ENCODE data around the gene CLIC5. TPM values are rescaled to one million over a fixed set of nuclear protein-coding genes. Genes with fewer than 3 reads are reported as not detected.

CLIC5 gene
- polyA plus RNA-seq, 1 experiment, result not detected

DNA sequence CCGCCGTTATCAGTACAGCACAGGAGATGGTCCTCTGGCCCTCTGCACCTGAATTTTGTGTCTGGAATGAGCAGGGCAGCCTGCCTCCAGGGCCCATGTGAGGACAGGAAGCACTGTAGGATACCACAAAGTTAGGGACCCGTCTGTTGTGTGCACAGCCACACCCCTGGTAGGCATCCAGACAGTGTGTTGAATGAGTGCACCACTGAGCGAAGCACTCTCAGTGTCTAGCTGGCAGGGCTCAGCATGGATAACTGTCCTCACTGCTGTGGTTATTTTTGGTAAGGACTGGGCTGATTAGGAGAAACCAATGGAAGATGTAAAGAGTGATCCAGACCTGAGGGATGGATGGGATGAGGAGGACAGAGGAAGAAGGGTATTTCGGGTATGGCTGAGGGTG is 178.7 kb downstream of the CLIC5 start:
- no peak for DNase-seq (ENCODE audit: low read depth, low spot score)
- ChIA-PET CTCF (interaction anchor here (1.1 kb wide), 1 partner anchor 93 kb away, joined by 4 read pairs; no protein-coding TSS in a partner anchor), POLR2A (no interaction called here)
- Histone ChIP-seq H3K9me3 (ENCODE audit: control insufficient read depth, insufficient read depth, low read length) (no peaks in the 10 kb centered on the region), H3K4me3 (ENCODE audit: low read depth, low read length) (no peak overlapping the region), H3K27ac (ENCODE audit: low read depth, low read length) (no peak overlapping the region), H3K27me3 (ENCODE audit: control insufficient read depth, insufficient read depth, low read length) (peaks cover 9% of the 10 kb centered on the region)
- TF ChIP-seq, protein P1, sequence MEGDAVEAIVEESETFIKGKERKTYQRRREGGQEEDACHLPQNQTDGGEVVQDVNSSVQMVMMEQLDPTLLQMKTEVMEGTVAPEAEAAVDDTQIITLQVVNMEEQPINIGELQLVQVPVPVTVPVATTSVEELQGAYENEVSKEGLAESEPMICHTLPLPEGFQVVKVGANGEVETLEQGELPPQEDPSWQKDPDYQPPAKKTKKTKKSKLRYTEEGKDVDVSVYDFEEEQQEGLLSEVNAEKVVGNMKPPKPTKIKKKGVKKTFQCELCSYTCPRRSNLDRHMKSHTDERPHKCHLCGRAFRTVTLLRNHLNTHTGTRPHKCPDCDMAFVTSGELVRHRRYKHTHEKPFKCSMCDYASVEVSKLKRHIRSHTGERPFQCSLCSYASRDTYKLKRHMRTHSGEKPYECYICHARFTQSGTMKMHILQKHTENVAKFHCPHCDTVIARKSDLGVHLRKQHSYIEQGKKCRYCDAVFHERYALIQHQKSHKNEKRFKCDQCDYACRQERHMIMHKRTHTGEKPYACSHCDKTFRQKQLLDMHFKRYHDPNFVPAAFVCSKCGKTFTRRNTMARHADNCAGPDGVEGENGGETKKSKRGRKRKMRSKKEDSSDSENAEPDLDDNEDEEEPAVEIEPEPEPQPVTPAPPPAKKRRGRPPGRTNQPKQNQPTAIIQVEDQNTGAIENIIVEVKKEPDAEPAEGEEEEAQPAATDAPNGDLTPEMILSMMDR (IDR thresholded peaks at IDR 0.05; ENCODE audit: low read depth, low read length), result no peak

DNA sequence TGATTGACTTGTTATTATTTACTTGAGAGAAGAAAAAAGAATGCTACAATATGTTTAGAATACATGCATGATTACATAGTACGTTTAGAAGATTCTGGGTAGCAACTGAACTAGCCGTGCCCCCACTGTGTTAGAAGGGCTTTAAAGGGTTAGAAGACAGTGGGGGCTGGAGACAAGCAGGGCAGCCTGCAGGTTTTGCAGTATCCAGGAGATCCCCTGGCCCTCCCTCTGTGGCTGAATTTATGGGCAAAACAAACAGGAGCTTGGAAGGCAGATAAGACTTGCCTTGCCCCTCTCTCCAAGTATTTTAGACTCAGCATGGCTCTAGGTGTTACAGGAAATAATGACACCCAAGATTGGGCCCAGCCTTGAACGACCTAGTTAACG is 179.2 kb downstream of the CLIC5 start:
- no peaks in the 10 kb centered on the region for H3K9me3 ChIP-seq (ENCODE audit: control insufficient read depth, insufficient read depth, low read length)
- no peak for DNase-seq (ENCODE audit: low read depth, low spot score)
- H3K4me3 ChIP-seq (ENCODE audit: low read depth, low read length), result no peak overlapping the region
- ChIA-PET CTCF (interaction anchor here (1.1 kb wide), 1 partner anchor 93 kb away, joined by 4 read pairs; no protein-coding TSS in a partner anchor), POLR2A (no interaction called here)
- no peak overlapping the region for H3K27ac ChIP-seq (ENCODE audit: low read depth, low read length)
- peaks cover 9% of the 10 kb centered on the region for H3K27me3 ChIP-seq (ENCODE audit: control insufficient read depth, insufficient read depth, low read length)
- TF ChIP-seq, protein P1 (IDR thresholded peaks at IDR 0.05; ENCODE audit: low read depth, low read length), result no peak

DNA sequence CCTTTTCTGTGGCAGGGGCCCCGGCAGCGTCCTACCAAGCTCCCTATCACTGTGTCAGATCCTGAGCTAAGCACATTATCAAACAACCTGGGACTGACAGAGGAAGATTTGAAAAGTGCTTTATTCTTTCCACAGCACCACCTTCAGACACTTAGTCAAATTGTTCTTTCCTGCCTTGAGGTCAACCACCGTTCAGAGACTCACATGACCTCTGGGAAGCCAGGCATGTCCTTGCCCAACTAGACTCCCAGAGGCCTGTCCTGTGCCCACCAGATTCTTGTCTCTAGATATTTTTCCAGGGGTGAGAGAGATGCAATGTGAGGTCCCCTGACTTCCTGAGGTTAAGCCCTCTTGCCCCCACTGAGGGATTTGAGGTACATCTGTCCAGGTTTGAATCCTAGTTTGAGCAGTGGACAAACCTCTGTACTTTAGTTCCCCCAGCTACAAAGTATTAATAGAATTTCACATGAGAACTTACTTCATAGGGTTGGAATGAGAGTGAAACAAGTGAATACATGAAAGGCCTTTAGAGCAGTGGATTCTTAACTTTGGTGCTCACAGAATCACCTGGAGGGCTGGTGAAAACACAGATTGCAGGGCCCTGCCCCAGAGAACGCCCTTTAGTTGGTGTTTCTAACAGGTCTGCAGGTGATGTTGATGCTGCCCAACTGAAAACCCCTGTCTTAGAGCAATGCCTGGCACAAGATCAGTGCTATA is 179.8 kb downstream of the CLIC5 start:
- ChIA-PET POLR2A (no interaction called here), CTCF (no interaction called here)
- DNase-seq (ENCODE audit: low read depth, low spot score), result no peak
- Histone ChIP-seq H3K9me3 (ENCODE audit: control insufficient read depth, insufficient read depth, low read length) (no peaks in the 10 kb centered on the region), H3K27me3 (ENCODE audit: control insufficient read depth, insufficient read depth, low read length) (peaks cover 11% of the 10 kb centered on the region), H3K27ac (ENCODE audit: low read depth, low read length) (no peak overlapping the region), H3K4me3 (ENCODE audit: low read depth, low read length) (no peak overlapping the region)
- TF ChIP-seq, protein P1 (IDR thresholded peaks at IDR 0.05; ENCODE audit: low read depth, low read length), result no peak

DNA sequence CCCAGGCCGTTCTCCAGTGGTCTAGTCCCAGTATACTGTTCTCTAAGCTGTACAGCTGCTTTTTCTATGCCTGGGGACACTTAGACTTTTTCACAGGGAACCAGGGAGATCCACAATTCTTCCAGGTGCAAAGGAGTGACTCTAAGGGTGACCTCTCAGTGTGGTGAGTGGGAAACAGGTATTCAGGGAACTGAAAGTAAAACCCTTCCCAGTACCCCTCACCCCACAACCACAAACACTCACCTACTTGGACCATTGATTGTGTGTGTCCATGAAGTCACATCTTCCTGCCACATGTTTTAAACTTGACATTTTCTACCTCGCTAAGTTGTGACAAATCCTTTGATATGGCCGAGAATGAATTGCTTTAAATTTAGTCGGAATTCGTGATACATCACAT is 183.6 kb downstream of the CLIC5 start:
- H3K4me3 ChIP-seq (ENCODE audit: low read depth, low read length), result no peak overlapping the region
- peaks cover 5% of the 10 kb centered on the region for H3K27me3 ChIP-seq (ENCODE audit: control insufficient read depth, insufficient read depth, low read length)
- DNase-seq (ENCODE audit: low read depth, low spot score), result no peak
- no peak overlapping the region for H3K27ac ChIP-seq (ENCODE audit: low read depth, low read length)
- H3K9me3 ChIP-seq (ENCODE audit: control insufficient read depth, insufficient read depth, low read length), result no peaks in the 10 kb centered on the region
- TF ChIP-seq, protein P1 (IDR thresholded peaks at IDR 0.05; ENCODE audit: low read depth, low read length), result no peak
- CTCF ChIA-PET, result no interaction called here
- POLR2A ChIA-PET, result no interaction called here

Small RNA genes lying within 50 kb of the gene (small RNA-seq; reads per million reads assigned to genes)
- gene RNU6-754P (ENCODE audit: insufficient read length, low read depth), result not detected

Other genes with a start within 250 kb of the CLIC5 start
- 0.04 TPM in 1 of 2 replicates, not detected in the other for gene ENPP4, start 114.1 kb upstream of the CLIC5 start, polyA plus RNA-seq (2011; rRNA removed)
- not detected in 2 replicates for gene ENPP5, start 155.1 kb upstream of the CLIC5 start, polyA plus RNA-seq (2011; rRNA removed)

All from AG04450 (cell line).